HCT116 (cell line): ENCODE measurements around the gene BSG. TPM values are rescaled to one million over a fixed set of nuclear protein-coding genes. Genes with fewer than 3 reads are reported as not detected.

Experiments
- ATAC-seq: fragments of 200-7000 bp; cut with Tn5 transposase; 2 replicates; pipeline ENCODE4 v1.9.1; 2020; ENCODE audit warnings: mild to moderate bottlenecking, moderate library complexity
- BruUV-seq: library from RNA; stranded (reverse); fragments of 400-500 nt; replicated peaks from 2 replicates; lab custom pipeline; 2021; lab: Mats Ljungman, UMichigan
- CTCF ChIA-PET: fragments of 300-600 bp; sonication (Branson Sonifier 250); formaldehyde crosslinking; loops from one replicate; lab custom pipeline; 2021; ENCODE audit warnings: antibody characterized with exemption; lab: Charles Lee
- POLR2A ChIA-PET: fragments of 300-600, 350-600 bp; sonication (Branson Sonifier 250); formaldehyde crosslinking; loops from one replicate; lab custom pipeline; 2021; ENCODE audit warnings: antibody characterized with exemption; lab: Charles Lee
- RAD21 ChIA-PET, 2 experiments: fragments of 300-600 bp; sonication (Branson Sonifier 250); formaldehyde crosslinking; loops; one replicate each; lab custom pipeline; 2023; ENCODE audit warnings: low total read pairs in 2 of 2; ENCODE audit not compliant: uncharacterized antibody in 2 of 2, unreplicated experiment in 2 of 2, low non-redundant PET in 1 of 2; lab: Charles Lee
- DNase-seq: peaks from one replicate; pipeline ENCODE4 v3.0.0-alpha.2; 2010; ENCODE audit warnings: low read depth, low spot score
- H2AFZ ChIP-seq: fragments of 200-600 bp; shearing (Covaris generic), sonication (generic); 2 replicates; pipeline ENCODE4 v1.6.1; 2017; ENCODE audit warnings: low read depth, mixed run types, mixed read lengths, antibody characterized with exemption, low read length; ENCODE audit not compliant: poor library complexity, severe bottlenecking
- H3K27ac ChIP-seq: 2 replicates; pipeline ENCODE4 v1.5.1; 2012; ENCODE audit warnings: low read depth, low read length
- H3K27me3 ChIP-seq: fragments of 200-600 bp; sonication (generic); 2 replicates; pipeline ENCODE4 v1.6.1; 2016; ENCODE audit warnings: mixed run types, low read length, mixed read lengths; ENCODE audit not compliant: insufficient read depth
- H3K36me3 ChIP-seq, 2 experiments: fragments of 200-500 bp in 1 of 2; fragments of 200-600 bp in 1 of 2; sonication (Bioruptor generic) in 1 of 2; sonication (generic) in 1 of 2; 2 replicates each; pipeline versions ENCODE4 v1.5.1 to v1.6.1; 2014 to 2016; ENCODE audit warnings: low read length in 2 of 2, inconsistent platforms in 1 of 2, mixed read lengths in 1 of 2, mixed run types in 1 of 2; ENCODE audit not compliant: insufficient read depth in 2 of 2, control insufficient read depth in 1 of 2
- H3K4me1 ChIP-seq, 2 experiments: fragments of 200-600 bp in 1 of 2; sonication (generic) in 1 of 2; 2 replicates each; pipeline versions ENCODE4 v1.5.1 to v1.6.1; 2012 to 2017; ENCODE audit warnings: low read length in 2 of 2, inconsistent platforms in 1 of 2, mild to moderate bottlenecking in 1 of 2, mixed read lengths in 1 of 2, mixed run types in 1 of 2, moderate library complexity in 1 of 2; ENCODE audit not compliant: insufficient read depth in 2 of 2, control insufficient read depth in 1 of 2
- H3K4me2 ChIP-seq: fragments of 200-600 bp; sonication (generic); 2 replicates; pipeline ENCODE4 v1.6.1; 2017; ENCODE audit warnings: mixed run types, low read length, mixed read lengths
- H3K4me3 ChIP-seq, 2 experiments: fragments of 200-600 bp in 1 of 2; sonication (generic) in 1 of 2; replicated peaks in 1 of 2; 2 replicates each; pipeline ENCODE4 v1.5.1; 2011 to 2016; ENCODE audit warnings: low read length in 2 of 2, control low read depth in 1 of 2, low read depth in 1 of 2, mild to moderate bottlenecking in 1 of 2, mixed read lengths in 1 of 2, mixed run types in 1 of 2
- H3K79me2 ChIP-seq: fragments of 200-600 bp; sonication (generic); 2 replicates; pipeline ENCODE4 v1.6.1; 2017; ENCODE audit warnings: mild to moderate bottlenecking, mixed run types, low read length, moderate library complexity, mixed read lengths; ENCODE audit not compliant: insufficient read depth
- H3K9ac ChIP-seq: fragments of 200-600 bp; sonication (generic); 2 replicates; pipeline ENCODE4 v1.6.1; 2016; ENCODE audit warnings: low read length, mixed read lengths
- H3K9me2 ChIP-seq: fragments of 200-600 bp; sonication (generic), shearing (Covaris generic); 2 replicates; pipeline ENCODE4 v1.6.1; 2017; ENCODE audit warnings: mixed run types, mild to moderate bottlenecking, moderate library complexity; ENCODE audit not compliant: insufficient read depth
- H3K9me3 ChIP-seq, 2 experiments: fragments of 200-500 bp in 1 of 2; fragments of 200-600 bp in 1 of 2; sonication (Bioruptor generic) in 1 of 2; sonication (generic) in 1 of 2; 2 replicates each; pipeline ENCODE4 v1.6.1; 2014 to 2017; ENCODE audit warnings: low read length in 2 of 2, mixed read lengths in 2 of 2, inconsistent platforms in 1 of 2, low read depth in 1 of 2, mild to moderate bottlenecking in 1 of 2, mixed run types in 1 of 2, moderate library complexity in 1 of 2; ENCODE audit not compliant: control insufficient read depth in 1 of 2, insufficient read depth in 1 of 2
- H4K20me1 ChIP-seq: fragments of 200-600 bp; sonication (generic), shearing (Covaris generic); 2 replicates; pipeline ENCODE4 v1.6.1; 2017; ENCODE audit warnings: mixed run types, mild to moderate bottlenecking, moderate library complexity; ENCODE audit not compliant: insufficient read depth
- CBX3 ChIP-seq: IDR thresholded peaks from 2 replicates; pipeline ENCODE4 v1.6.1; 2012; ENCODE audit warnings: low read depth
- CEBPB ChIP-seq: IDR thresholded peaks from 2 replicates; pipeline ENCODE4 v1.6.1; 2012; ENCODE audit warnings: low read depth
- CTCF ChIP-seq, 3 experiments: fragments of 200-600 bp in 1 of 3; sonication (generic) in 1 of 3; IDR thresholded peaks in 2 of 3; conservative IDR thresholded peaks in 1 of 3; 2 replicates each; pipeline ENCODE4 v1.5.1; 2012 to 2017; ENCODE audit warnings: low read depth in 2 of 3, low read length in 2 of 3, antibody characterized with exemption in 1 of 3, borderline replicate concordance in 1 of 3, control low read depth in 1 of 3, mild to moderate bottlenecking in 1 of 3, mixed read lengths in 1 of 3, mixed run types in 1 of 3, moderate library complexity in 1 of 3; ENCODE audit not compliant: insufficient read depth in 1 of 3
- ELF1 ChIP-seq: IDR thresholded peaks from 2 replicates; pipeline ENCODE4 v1.6.1; 2012; ENCODE audit warnings: low read depth, borderline replicate concordance
- EZH2 ChIP-seq: fragments of 200-600 bp; sonication (generic); IDR thresholded peaks from 2 replicates; pipeline ENCODE4 v1.6.1; 2017; ENCODE audit warnings: antibody characterized with exemption, mixed run types
- EZH2phosphoT487 ChIP-seq: fragments of 200-600 bp; IDR thresholded peaks from 2 replicates; pipeline ENCODE4 v1.6.1; 2018; ENCODE audit warnings: antibody characterized with exemption, borderline replicate concordance
- FOSL1 ChIP-seq: IDR thresholded peaks from 2 replicates; pipeline ENCODE4 v1.6.1; 2012; ENCODE audit warnings: low read depth
- JUND ChIP-seq: IDR thresholded peaks from 2 replicates; pipeline ENCODE4 v1.6.1; 2012
- MAX ChIP-seq: IDR thresholded peaks from 2 replicates; pipeline ENCODE4 v1.6.1; 2012
- POLR2A ChIP-seq: IDR thresholded peaks from 2 replicates; pipeline ENCODE4 v1.7.0; 2011; ENCODE audit warnings: borderline replicate concordance; ENCODE audit not compliant: insufficient read depth, insufficient read length; ENCODE audit errors: extremely low read depth
- POLR2AphosphoS5 ChIP-seq: IDR thresholded peaks from 2 replicates; pipeline ENCODE4 v1.6.1; 2011; ENCODE audit warnings: mild to moderate bottlenecking, low read depth, low read length, moderate library complexity
- RAD21 ChIP-seq: IDR thresholded peaks from 2 replicates; pipeline ENCODE4 v1.6.1; 2012; ENCODE audit warnings: low read depth, mild to moderate bottlenecking
- TCF7L2 ChIP-seq: IDR thresholded peaks from 2 replicates; pipeline ENCODE4 v1.7.0; 2011; ENCODE audit warnings: borderline replicate concordance, inconsistent platforms; ENCODE audit not compliant: insufficient read depth, insufficient read length; ENCODE audit errors: extremely low read depth
- YY1 ChIP-seq: IDR thresholded peaks from 2 replicates; pipeline ENCODE4 v1.6.1; 2011; ENCODE audit warnings: low read length, low read depth, moderate library complexity, mild to moderate bottlenecking; ENCODE audit not compliant: insufficient replicate concordance; ENCODE audit errors: extremely low read depth
- ZFX ChIP-seq: fragments of 450-650 bp; IDR thresholded peaks from 2 replicates; pipeline ENCODE4 v1.6.1; 2017
- ZNF274 ChIP-seq: fragments of 200-500 bp; sonication (Bioruptor generic); IDR thresholded peaks from 2 replicates; pipeline ENCODE4 v1.6.1; 2014; ENCODE audit warnings: mild to moderate bottlenecking, low read depth, low read length, inconsistent platforms
- intact Hi-C: fragments of 100-400 bp; cut with micrococcal nuclease; formaldehyde crosslinking; loops from 2 replicates; pipeline ENCODE4 v1.10.0; 2022
- total RNA-seq: library from RNA; stranded (reverse); gene quantifications from one replicate; pipeline ENCODE4 v1.2.1, GENCODE V29; 2021; ENCODE audit not compliant: unreplicated experiment
- TF ChIP-seq, protein P1 (sequence below): IDR thresholded peaks from 2 replicates; pipeline ENCODE4 v1.6.1; 2012

The BSG gene
- total RNA-seq, 1 experiment from 2014 or later = 603 TPM

GRCh38 chr19:560121-560520, 12.3 kb upstream of the BSG start:
- Histone ChIP-seq H3K9ac (no peak overlapping the region), H3K4me3 (no peak overlapping the region), H3K4me1 (peaks cover 14 to 18% of the 10 kb centered on the region in 2 experiments), H3K79me2 (no peaks in the 10 kb centered on the region), H3K4me2 (no peak overlapping the region), H4K20me1 (no peaks in the 10 kb centered on the region), H3K36me3 (no peaks in the 10 kb centered on the region; a peak in 1 of 4 replicates), H3K27me3 (no peaks in the 10 kb centered on the region)
- no TSS peak for BruUV-seq
- CTCF ChIA-PET = no interaction called here
- TF ChIP-seq ZFX (no peak), FOSL1 (no peak), EZH2phosphoT487 (no peak), ZNF274 (no peak), POLR2A (no peak)
- TF ChIP-seq, protein P1, sequence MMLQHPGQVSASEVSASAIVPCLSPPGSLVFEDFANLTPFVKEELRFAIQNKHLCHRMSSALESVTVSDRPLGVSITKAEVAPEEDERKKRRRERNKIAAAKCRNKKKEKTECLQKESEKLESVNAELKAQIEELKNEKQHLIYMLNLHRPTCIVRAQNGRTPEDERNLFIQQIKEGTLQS = no peak
- TF ChIP-seq, all 23 proteins: peak for 0
- Histone ChIP-seq H3K9me2 (no peaks in the 10 kb centered on the region), H2AFZ (no peak overlapping the region), H3K9me3 (no peaks in the 10 kb centered on the region), H3K27ac (no peak overlapping the region)
- intact Hi-C loops = no loop called here
- POLR2A ChIA-PET = no interaction called here
- ATAC-seq (no peak), DNase-seq (no peak)
- RAD21 ChIA-PET = no interaction called here

DNA sequence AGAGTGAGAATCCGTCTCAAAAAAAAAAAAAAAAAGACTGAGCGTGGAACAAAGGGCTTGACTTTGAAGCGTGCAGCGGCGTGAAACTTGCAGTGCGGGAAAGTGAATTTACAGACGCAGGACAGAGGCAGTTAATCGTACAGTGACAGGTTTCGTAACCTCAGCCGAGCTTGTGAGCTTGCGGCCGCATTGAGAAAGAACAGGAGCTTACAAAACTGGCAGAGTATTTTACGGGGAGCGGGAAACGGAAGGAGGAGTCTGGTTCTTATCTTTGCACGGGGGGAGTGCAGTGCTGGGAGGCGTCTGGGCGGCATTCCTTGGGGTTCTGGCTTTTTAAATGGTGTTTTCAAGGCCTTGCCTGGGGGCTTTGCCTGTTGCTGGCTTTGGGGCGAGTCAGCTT, 6.0 kb upstream of the BSG start:
- BruUV-seq = no TSS peak
- ChIA-PET RAD21 (no interaction called here), POLR2A (interaction anchor here (2.1 kb wide), 1 partner anchor 10 kb away, joined by 6 read pairs; no protein-coding TSS in a partner anchor), CTCF (no interaction called here)
- Histone ChIP-seq H3K9ac (no peak overlapping the region), H3K4me3 (no peak overlapping the region), H2AFZ (no peak overlapping the region), H3K27ac (no peak overlapping the region), H3K4me2 (no peak overlapping the region), H3K9me2 (no peaks in the 10 kb centered on the region), H3K4me1 (peaks cover 2 to 12% of the 10 kb centered on the region in 2 experiments; a peak in 2 of 4 replicates), H4K20me1 (no peaks in the 10 kb centered on the region), H3K36me3 (peaks cover 0 to 3% of the 10 kb centered on the region in 2 experiments; a peak in 1 of 4 replicates), H3K79me2 (no peaks in the 10 kb centered on the region), H3K27me3 (no peaks in the 10 kb centered on the region), H3K9me3 (no peaks in the 10 kb centered on the region)
- ATAC-seq = no peak
- intact Hi-C loops = no loop called here
- no peak for TF ChIP-seq ELF1
- TF ChIP-seq, protein P1 = no peak
- TF ChIP-seq MAX = no peak
- TF ChIP-seq FOSL1 = no peak
- no peak for TF ChIP-seq YY1
- TF ChIP-seq TCF7L2 = no peak
- no peak for TF ChIP-seq EZH2phosphoT487
- TF ChIP-seq CEBPB = no peak
- no peak for TF ChIP-seq CBX3
- TF ChIP-seq CTCF (IDR thresholded peaks at IDR 0.05 in 2 of 3, conservative IDR thresholded peaks at IDR 0.05 in 1 of 3; ENCODE audit: borderline replicate concordance in 1 of 3, insufficient read depth in 1 of 3, low read depth in 2 of 3, low read length in 2 of 3) = no peak
- no peak for TF ChIP-seq RAD21
- no peak for TF ChIP-seq ZNF274
- no peak for TF ChIP-seq ZFX
- no peak for TF ChIP-seq EZH2
- TF ChIP-seq JUND = no peak
- no peak for TF ChIP-seq POLR2AphosphoS5
- DNase-seq = no peak
